T-helper 9 cell (primary cell): ENCODE data around the gene NIPAL1.

ENCODE experiments used
- DNase-seq: peaks from one replicate; pipeline ENCODE4 v3.0.0-alpha.2; 2020

NIPAL1 gene

DNA sequence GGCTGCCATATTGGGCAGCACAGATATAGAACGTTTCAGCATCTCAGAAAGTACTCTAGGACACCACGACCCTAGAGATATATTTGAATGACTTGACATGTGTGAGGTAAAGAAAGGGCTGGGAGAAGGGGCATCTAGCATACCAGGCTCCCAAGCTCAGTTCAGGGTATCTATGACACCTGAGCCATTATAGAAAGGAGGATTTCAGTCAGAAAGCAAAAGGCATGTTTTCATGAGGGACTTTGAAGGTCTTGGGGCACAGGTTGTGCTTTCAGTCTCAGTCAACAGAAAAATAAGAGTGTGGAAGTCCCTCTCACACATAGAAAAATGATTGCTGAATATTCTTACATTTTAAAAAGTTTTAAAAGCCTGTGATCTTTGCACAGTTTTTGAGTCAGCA, 51.6 kb downstream of the NIPAL1 start:
- no peak for DNase-seq

DNA sequence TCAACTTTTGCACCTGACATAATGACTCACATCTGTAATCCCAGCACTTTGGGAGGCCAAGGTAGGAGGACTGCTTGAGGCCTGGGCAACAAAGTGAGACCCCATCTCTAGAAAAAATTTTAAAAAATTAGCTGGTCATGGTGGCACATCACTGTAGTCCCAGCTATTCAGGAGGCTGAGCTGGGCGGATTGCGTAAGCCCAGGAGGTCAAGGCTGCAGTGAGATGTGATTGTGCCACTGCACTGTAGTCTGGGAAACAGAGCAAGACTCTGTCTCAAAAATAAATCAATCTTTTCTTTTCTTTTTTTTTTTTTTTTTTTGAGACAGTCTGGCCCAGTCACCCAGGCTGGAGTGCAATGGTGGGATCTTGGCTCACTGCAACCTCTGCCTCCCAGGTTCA, 52.5 kb downstream of the NIPAL1 start:
- DNase-seq = no peak

DNA sequence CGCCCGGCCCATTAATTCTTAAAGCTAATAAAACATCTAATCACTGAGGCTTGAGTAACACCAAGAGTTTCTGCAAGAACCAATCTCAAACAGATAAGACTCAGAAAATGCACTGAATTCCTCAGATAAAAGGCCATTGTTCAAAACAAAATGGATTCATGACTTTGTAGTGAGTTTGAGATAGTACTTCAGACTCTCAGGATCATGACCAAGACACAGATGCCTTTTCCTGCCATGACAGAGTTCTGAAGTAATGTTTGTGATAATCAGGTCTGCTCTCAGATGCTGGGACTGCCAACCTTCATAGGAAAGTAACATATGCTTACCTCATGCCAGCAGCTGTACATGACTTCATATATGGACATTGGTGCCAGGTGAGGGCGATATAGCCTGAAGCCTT, 54.6 kb downstream of the NIPAL1 start:
- no peak for DNase-seq

DNA sequence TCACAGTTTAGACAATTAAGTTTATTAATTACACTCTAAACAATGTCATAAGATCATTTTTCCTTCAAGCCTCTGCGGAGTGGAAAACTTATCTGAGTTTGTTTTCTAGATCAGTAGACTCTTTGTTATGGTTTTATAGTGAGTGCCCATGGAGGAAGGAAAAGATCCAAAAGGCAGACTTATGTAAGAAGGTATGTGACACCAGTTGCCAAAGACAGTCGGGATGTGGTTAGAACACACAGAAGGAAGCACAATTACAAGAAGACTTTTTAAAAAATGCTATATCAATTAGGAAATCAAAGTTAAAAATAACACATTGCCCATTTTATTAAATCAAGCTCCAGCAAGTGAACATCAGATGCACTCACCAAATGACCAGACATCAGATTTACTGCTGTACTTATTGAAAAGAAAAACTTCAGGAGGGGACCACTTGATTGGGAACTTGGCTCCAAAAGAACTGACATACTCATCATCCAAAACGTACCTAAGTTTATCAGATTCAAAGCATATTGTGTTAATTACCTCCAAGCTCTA, 57.1 kb downstream of the NIPAL1 start:
- DNase-seq = no peak

DNA sequence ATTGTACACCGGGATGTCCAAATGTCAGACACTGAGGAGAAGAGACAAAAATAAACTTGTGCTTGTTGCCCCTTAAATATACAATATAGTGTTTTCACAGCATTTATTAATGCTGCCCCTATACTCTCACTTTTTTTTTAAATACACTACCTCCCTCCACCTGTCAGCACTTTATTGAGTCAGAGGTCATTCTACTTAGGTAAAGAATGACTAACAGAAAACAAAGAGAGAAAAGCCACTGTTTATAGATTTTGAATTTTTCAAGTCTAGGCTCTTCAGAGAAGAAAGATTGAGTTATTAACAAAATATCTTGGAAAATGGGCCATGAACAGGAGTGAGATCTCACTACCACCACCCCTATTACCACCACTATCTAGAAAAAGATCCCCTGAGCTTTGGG, 58.1 kb downstream of the NIPAL1 start:
- no peak for DNase-seq

DNA sequence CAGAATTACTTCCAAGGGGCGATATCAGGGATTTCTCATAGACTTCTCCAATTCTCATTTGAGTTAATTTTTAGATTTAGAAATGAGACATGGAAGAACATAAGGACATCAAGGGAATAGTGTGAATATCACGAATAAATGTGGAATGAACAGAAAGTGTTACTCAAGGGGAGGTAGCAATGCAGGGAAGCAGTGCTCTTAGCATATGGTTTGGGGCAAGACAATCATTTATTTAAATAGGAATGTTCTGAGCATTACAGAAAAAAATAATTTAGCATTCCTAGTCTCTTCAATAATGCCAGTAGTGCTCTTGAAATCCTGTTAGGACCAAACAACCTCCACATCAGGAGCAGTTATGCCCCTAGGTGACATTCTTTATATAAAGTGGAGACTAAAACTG, 61.9 kb downstream of the NIPAL1 start:
- no peak for DNase-seq

DNA sequence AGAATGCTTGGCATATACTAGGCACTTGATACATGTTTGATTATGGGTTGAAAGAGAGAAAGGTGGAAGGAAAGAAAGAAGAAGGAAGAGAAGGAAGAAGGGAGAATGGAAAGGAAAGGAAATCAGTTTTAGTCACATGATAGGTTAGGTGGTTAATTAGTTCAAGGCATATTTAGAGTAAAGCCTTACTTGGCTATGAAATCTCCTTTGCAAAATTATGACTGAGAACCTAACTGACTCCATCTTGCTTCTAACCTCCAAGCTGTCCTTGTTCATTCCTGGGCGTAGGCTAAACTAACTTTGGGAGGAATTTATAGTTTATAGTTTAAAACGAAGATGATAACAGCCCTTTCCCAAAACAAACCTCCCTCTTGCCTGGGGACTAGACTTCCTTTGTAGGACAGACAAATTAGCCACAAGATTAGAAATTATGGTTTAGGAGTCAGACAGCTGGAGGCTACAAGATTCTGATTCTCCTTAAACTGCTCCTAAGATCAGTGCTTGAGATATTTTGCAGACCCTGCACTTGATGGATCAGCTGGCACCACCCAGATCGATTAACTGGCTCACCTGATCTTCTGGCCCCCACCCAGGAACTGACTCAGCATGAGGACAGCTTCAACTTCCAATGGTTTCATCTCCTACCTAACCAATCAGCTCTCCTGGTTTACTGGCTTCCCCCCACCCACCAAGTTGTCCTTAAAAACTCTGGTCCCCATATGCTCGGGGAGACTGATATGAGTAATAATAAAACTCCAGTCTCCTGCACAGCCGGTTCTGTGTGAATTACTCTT, 62.5 kb downstream of the NIPAL1 start:
- DNase-seq = no peak

DNA sequence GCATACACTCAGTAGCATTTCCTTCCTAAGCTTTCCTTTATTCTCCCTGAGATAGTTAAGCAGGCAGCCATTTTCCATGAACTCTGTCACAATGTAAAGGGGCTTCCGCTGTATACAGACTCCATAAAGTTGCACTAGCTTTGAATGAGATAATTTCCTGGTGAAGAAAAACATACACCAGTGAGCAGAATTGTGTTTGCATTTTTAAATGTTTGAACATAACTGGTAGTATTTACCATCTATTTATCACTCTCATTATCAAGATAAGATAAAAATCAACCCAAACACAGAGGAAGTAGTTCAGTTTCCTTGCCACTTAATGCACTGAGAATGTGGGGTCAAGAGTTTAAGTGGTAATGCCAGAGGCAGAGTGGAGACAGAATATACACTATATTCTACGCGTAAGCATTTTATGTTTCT, 63.4 kb downstream of the NIPAL1 start:
- DNase-seq = no peak

DNA sequence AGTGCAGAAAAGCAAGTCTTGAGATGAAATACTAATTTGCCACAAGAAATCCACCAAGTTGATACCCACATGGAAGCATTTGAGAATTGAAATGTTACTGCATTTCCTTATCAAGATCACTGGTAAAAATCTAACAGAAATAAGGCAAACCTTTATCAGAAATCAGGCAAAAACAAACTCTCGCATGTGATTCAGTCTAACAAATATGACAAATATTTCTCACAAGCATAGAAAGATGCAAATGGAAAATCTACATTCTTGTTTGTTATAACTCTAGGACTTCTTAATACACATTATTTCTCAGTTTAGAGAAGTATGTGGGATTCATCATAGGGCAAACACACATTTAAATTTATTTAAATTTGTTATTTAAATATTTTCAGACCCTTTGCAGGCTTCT, 64.6 kb downstream of the NIPAL1 start:
- no peak for DNase-seq

DNA sequence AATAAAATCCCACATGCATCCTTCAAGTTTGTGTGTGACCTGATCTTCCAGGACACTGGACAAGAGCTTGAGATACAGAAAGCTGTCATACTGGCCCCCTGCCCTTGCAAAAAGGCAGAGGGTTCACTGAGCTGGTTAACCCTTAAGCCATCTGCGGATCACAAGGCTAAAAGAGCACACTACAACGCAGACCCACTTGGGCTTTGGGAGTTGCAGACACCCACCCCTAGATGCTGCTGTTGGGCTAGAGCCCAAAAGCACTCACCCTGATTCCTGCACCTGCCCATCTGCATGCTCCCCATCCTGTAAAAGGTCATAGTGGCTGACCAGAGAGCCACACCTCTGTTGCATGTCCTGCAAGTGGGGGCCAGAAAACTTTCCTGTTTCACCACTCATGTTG, 66.4 kb downstream of the NIPAL1 start:
- no peak for DNase-seq

DNA sequence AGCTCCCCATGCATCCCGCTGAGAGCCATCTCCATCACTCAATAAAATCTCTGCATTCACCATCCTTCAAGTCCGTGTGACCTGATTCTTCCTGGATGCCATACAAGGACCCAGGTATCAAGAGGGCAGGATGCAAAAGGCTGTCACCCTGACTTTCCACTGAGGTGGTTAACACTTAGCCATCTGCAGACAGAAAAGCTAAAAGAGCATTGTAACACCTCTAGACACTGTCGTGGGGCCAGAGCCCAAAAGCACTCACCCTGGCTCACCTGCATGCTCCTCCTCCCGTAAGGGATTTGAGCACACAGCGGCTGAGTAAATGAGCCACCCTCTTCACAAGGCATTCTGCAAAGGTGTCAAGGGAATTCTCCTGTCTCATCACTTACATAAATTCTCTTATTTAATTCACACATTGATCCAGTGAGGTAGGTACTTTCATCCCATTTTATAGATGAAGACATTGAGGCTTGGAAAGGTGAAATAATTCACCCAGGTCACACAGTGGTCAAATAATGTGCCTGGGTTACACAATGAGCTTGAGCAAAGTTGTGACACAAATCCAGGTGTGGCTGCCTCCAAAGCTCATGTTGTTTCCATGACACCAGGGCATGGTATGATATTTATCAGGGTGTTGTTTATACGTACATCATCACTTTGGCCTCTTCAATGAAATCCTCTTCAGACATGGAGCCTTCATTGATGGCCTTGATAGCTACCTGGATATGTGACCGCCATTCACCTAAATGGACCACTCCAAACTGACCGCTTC, 69.4 kb downstream of the NIPAL1 start:
- DNase-seq = no peak
